ENCODE data around the gene FAM114A1.

DNA sequence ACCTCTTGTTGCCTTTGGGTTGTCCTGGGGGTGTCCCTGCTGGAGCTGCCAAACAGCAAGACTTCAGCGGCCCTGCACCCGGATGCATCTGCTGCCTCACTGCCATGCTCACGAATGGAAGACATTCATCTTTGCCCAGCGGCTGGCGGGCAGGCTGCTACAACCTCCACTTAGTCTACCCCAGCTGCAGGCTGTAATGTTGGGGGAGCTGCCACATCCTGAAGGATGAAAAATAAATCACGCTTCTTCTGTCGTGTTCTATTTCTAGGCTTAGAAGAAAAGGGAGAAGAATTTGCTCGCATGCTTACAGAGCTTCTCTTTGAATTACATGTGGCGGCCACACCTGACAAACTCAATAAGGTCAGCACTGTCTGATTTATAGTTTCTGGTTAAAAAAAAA, 61.4 kb downstream of the FAM114A1 start:
- TF ChIP-seq, protein P1, sequence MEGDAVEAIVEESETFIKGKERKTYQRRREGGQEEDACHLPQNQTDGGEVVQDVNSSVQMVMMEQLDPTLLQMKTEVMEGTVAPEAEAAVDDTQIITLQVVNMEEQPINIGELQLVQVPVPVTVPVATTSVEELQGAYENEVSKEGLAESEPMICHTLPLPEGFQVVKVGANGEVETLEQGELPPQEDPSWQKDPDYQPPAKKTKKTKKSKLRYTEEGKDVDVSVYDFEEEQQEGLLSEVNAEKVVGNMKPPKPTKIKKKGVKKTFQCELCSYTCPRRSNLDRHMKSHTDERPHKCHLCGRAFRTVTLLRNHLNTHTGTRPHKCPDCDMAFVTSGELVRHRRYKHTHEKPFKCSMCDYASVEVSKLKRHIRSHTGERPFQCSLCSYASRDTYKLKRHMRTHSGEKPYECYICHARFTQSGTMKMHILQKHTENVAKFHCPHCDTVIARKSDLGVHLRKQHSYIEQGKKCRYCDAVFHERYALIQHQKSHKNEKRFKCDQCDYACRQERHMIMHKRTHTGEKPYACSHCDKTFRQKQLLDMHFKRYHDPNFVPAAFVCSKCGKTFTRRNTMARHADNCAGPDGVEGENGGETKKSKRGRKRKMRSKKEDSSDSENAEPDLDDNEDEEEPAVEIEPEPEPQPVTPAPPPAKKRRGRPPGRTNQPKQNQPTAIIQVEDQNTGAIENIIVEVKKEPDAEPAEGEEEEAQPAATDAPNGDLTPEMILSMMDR (IDR thresholded peaks at IDR 0.05) = no peak
- TF ChIP-seq ZFX (IDR thresholded peaks at IDR 0.05; ENCODE audit: borderline replicate concordance) = no peak
